GM20000 (cell line): Measurements from ENCODE around the gene FAM234A.

Experiments
- DNase-seq: peaks from one replicate; pipeline ENCODE4 v3.0.0; 2012; ENCODE audit warnings: low spot score
- TF ChIP-seq, protein P1 (sequence below): IDR thresholded peaks from 2 replicates; pipeline ENCODE4 v1.5.1; 2012; ENCODE audit warnings: mild to moderate bottlenecking, control low read depth; ENCODE audit errors: extremely low read depth, missing control alignments

FAM234A gene

GRCh38 chr16:262121-262745 is 27.6 kb downstream of the FAM234A start:
- no peak for DNase-seq
- TF ChIP-seq, protein P1, sequence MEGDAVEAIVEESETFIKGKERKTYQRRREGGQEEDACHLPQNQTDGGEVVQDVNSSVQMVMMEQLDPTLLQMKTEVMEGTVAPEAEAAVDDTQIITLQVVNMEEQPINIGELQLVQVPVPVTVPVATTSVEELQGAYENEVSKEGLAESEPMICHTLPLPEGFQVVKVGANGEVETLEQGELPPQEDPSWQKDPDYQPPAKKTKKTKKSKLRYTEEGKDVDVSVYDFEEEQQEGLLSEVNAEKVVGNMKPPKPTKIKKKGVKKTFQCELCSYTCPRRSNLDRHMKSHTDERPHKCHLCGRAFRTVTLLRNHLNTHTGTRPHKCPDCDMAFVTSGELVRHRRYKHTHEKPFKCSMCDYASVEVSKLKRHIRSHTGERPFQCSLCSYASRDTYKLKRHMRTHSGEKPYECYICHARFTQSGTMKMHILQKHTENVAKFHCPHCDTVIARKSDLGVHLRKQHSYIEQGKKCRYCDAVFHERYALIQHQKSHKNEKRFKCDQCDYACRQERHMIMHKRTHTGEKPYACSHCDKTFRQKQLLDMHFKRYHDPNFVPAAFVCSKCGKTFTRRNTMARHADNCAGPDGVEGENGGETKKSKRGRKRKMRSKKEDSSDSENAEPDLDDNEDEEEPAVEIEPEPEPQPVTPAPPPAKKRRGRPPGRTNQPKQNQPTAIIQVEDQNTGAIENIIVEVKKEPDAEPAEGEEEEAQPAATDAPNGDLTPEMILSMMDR = no peak

- no peak for DNase-seq
- TF ChIP-seq, protein P1 = no peak
These were observed 28.7 kb downstream of the FAM234A start for GRCh38 chr16:263182-263774.

DNA sequence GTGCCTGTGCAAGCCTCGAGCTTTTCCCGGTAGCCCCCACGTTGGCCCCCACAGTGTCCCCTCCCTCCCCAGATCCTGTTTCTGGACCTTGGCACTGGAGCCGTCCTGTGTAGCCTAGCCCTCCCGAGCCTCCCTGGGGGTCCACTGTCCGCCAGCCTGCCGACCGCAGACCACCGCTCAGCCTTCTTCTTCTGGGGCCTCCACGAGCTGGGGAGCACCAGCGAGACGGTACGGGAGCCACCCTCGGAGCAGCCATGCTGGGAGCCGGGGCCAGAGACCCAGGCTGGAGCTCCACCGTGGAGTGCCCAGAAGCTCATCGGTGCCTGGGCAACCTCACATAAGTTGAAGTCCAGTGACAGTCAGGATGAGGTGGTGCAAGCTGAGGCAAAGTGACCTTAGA is 29.3 kb downstream of the FAM234A start:
- no peak for DNase-seq
- TF ChIP-seq, protein P1 = no peak

- DNase-seq = no peak
- TF ChIP-seq, protein P1 = no peak
These were observed 29.9 kb downstream of the FAM234A start for GRCh38 chr16:264440-264951.

DNA sequence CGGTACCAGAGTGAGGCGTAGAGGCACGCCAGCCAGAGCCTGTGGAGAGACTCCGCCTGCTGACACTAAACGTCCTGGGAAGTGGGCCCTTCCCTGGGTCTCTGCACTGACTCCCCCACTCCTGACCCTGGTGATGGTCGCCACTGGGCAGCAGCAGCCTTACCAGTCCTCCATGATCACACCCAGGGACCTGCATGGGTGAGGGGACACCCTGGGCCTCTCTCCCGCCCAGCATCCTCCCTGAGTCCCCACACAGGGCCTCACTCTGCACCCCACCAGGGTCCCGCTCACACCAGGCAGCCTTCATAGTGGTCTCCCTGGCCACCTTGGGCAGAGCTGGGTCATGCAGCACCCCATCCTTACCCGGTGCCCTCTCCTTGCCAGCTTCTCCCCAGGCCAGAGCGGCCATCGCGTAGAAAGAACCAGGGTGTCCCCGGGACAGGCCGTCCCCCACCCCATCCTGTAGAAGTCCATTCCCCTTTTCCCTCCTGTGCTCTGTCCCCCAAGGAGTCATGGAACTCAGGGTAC is 30.4 kb downstream of the FAM234A start:
- TF ChIP-seq, protein P1 = no peak
- DNase-seq = no peak

- TF ChIP-seq, protein P1 = no peak
- DNase-seq = no peak
These were observed 31.1 kb downstream of the FAM234A start for GRCh38 chr16:265711-266110.
